ENCODE measurements around the gene ESYT2.

Gene ESYT2

DNA sequence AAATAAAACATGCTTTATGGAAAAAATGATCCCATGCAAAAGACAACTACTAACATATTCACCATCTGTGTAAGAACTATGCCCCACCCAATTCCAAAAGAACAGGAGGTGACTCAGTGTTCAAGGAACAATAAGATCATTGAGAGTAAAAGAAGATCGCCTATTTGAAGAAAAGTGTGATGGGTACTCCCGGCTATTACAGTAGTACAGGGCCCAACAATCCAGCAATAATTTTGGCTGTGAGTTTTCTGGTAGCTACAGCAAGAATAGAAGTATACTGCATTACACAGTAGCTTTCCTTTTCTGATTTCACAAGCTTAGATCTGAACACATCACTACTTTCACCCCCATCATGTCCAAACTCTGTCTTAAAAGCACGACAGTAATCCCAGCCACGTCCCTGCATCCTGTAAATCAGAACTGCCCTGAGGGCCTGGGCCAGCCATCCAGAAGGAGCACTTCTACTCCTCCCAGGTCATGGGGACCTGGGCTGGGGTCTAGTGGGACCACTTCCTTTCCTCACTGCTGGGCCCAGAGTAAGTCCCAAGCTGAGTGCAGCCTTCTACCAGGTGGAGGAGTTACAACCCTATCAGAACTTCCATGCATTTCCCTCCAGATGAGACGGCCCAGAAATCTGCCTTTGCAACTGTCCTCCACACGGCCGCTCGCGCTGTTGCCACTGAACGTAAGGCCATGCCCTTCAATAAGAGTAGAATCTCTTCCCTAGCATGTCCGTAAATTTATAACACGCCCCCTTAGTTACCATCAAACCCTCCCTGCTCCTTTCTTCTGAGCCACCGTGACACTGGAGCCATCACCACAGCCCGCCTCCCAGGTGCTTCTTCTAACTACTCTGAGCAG is 7.9 kb downstream of the ESYT2 start:
- DNase-seq, result no peak

DNA sequence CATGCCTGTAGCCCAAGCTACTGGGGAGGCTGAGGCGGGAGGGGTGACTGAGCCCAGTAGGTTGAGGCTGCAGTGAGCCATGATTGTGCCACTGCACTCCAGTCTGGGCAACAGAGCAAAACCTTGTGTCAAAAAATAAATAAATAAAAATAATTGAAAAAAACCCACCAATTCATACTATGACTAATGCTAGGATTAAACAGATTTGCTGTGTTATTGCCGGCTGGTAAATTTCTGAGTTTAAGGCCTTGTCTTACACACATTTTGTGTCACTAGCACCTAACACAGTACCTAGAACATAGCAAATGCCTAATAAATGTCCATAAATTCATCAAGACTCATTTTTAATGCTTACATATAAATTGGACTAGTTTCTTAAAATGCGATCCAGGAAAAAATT is 8.7 kb downstream of the ESYT2 start:
- DNase-seq, result no peak

DNA sequence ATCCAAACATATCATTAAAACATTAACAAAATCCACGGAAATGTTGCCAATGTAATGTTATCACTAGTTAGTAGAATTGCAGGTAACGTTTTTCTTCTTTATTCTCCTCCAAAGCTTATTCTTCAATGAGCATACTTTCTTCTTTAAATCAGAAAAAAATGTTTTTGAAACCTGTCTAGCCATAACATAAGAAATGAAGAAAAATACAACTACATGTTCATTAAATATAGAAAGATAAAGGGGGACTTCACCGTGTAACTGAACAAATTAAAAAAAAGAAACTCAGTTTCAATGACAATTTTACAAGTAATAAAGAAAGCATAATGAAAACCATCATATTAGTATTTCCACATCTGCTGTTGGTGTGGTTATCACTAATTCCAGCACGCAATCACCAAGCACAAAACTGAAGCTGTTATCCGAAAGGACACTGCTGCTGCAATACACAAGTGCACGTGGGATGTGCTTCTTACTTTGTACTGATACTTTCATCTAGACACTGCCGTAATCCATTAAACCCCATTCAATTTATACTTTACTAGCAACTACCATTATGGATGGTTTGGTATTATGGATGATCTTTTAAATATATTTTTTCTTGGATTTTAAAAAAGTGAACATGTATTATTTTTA is 9.6 kb downstream of the ESYT2 start:
- DNase-seq, result no peak

- DNase-seq, result no peak
Measured at GRCh38 chr7:158818325-158819213, 10.7 kb downstream of the ESYT2 start.

DNA sequence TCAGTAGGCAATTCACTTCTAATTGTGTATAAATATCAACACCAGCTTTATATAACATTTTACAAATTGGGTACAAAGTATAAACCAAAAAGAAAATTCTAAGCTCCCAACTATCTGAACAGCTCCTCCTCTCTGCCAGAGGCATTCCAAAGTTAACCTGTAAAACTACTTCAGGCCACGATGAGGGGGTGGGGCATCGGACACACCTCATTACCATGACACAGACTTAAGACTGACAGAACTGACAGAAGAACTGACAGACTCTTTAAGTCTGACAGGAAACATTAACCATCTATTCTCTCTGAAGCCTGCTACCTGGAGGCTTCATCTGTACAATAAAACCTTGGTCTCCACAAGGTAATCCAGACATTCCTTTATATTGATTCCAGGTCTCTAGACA is 12.3 kb downstream of the ESYT2 start:
- no peak for DNase-seq

- DNase-seq, result no peak
Measured at GRCh38 chr7:158816271-158816670, 13.0 kb downstream of the ESYT2 start.

GRCh38 chr7:158815800-158816128 is 13.5 kb downstream of the ESYT2 start:
- DNase-seq, result no peak

GRCh38 chr7:158815083-158815799 is 14.1 kb downstream of the ESYT2 start:
- no peak for DNase-seq

- no peak for DNase-seq
Measured at GRCh38 chr7:158814637-158815036, 14.7 kb downstream of the ESYT2 start.

DNA sequence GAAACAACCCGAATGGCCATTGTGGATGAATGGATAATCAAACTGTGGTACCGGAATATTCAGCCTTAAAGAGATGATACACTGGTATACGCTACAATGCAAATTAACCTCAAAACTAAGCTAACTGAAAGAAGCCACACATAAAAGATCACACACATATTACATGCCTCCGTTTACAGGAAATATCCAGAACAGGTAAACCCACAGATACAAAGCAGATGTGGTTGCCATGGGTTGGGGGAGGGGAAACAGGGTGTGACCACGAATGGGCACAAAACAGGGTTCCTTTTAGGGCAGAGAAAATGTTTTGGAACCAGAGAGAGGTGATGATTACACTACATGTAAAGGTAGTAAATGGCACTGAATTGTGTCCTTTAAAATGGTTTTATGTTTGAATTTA is 16.6 kb downstream of the ESYT2 start:
- DNase-seq, result no peak

DNA sequence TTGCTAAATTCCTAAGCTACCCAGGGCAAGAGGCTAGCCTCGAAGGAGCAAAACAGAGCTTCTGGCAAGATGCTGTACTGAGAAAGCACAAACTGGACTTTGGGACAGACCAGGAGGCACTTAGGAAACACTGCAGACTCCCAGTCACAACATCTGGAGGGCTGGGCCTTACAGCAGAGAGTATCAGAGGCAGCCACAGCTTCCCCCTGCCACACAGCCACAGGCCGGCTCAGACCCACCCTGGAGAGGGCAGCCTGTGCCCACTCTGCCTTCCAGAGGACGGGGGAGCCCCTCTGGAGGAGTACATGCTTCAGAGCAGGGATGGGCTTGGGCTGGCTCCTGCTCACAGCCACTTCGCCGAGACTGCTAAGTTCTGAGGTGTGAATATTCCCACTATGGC is 17.4 kb downstream of the ESYT2 start:
- DNase-seq, result no peak

DNA sequence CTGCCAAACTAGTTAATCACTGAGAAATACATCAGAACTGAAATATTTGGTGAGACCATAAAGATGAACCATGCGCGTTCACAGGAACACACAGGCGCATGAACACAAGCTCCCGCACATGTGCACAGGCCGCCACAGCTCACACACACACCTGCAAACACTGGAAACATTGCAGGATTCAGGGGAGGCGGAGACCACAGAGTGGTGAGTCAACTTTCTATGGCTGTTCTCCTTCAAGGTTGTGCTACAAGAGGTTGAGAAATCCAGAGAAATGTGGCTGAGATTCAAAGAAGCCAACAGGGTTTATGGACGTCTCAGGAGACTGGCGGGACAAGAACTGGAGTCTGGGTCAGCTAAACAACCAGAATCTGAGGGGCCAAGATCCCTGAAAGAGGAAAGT is 17.8 kb downstream of the ESYT2 start:
- no peak for DNase-seq

DNA sequence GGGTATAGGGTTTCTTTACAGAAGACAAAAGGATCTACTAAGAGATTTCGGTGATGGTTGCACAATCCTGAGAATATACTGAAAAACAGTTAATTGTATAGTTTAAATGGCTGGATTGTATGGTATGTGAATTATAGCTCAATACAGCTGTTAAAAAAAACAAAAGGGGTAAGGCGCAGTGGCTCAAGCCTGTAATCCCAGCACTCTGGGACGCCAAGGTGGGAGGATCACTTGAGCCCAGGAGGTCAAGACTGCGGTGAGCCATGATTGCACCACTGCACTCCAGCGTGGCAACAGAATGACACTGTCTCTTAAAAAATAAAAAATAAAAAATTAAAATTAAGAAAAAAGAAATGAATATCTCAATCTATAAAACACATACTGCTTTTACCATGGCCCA is 18.5 kb downstream of the ESYT2 start:
- DNase-seq, result no peak

DNA sequence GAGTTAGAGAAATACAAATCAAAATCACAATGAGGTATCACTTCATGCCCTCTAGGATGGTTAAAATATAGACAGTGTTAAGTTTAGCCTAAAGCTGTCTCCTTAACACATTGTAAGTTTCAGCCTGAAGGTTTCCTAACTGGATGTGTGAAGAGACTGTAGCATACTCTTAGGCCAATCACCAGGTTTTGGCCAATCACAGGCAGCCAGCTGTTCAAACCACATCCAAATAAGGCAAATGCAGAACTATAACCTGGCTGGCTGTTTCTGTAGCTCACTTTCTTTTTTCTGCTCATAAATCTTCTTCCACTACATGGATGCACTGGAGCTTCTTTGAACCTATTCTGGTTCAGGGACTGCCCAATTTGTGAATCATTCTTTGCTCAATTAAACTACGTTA is 19.7 kb downstream of the ESYT2 start:
- no peak for DNase-seq

GRCh38 chr7:158808126-158808525 is 21.2 kb downstream of the ESYT2 start:
- DNase-seq, result no peak

- no peak for DNase-seq
Measured at GRCh38 chr7:158805937-158806336, 23.4 kb downstream of the ESYT2 start.

- DNase-seq, result no peak
Measured at GRCh38 chr7:158805414-158805813, 23.9 kb downstream of the ESYT2 start.

- DNase-seq, result no peak
Measured at GRCh38 chr7:158804335-158804734, 25.0 kb downstream of the ESYT2 start.

DNA sequence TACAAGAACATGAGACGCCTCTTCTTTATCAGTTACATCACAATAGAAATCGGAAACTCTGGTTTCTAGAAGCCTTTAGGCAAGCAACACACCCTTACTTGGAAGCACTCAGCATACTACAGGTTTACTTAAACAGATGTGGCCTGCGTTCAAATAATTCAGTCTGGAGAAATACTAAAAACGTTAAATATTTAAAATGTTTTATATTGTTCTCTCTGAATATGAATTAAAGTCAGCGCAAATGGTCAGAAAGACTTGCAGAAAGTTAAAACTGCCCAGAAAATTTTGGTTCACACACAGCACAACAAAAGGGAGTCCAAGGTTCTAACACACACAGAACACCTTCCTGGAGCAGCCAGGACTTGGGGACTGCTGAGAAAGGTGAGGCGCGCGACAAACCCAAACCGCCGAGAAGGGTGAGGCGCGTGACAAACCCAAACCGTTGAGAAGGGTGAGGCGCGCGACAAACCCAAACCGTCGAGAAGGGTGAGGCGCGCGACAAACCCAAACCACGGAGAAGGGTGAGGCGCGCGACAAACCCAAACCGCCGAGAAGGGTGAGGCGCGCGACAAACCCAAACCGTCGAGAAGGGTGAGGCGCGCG is 25.8 kb downstream of the ESYT2 start:
- DNase-seq, result no peak

GRCh38 chr7:158802535-158803366 is 26.6 kb downstream of the ESYT2 start:
- no peak for DNase-seq

DNA sequence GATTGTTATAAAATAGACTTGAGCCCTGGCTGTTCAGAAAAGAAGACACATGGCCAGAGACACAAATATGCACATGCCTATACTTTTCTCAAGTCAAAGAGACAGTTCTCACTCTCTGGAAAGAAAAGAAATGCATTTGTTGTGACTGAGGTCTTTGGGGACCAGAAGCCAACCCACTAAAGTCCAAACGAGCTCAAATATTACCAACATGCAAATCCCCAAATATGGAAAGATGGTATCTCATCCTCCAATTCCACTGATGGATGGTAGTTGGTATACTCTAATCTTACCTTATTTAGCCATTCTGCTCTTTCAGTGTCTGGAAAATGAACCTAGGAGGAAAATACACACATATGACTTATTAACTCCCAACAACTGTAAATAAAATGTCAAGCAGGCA is 30.6 kb downstream of the ESYT2 start:
- DNase-seq, result no peak

GRCh38 chr7:158796667-158797066 is 32.6 kb downstream of the ESYT2 start:
- DNase-seq, result no peak

All from NCI-H1105 treated with DMSO at 0.1 percent for 48 hours (cell line).